SK-N-MC (cell line): Measurements from ENCODE around the gene MMP15.

ENCODE experiments used
- EZH2 ChIP-seq: fragments of 200-600 bp; sonication (generic); IDR thresholded peaks from one replicate; pipeline ENCODE4 v1.6.1; 2017; ENCODE audit warnings: antibody characterized with exemption
- FOXP2 ChIP-seq: optimal IDR thresholded peaks from 2 replicates; pipeline ENCODE3; 2011; ENCODE audit warnings: mild to moderate bottlenecking, moderate library complexity; ENCODE audit not compliant: insufficient read depth; ENCODE audit errors: extremely low read length, control extremely low read depth
- POLR2AphosphoS5 ChIP-seq: IDR thresholded peaks from 2 replicates; pipeline ENCODE4 v1.6.1; 2012; ENCODE audit warnings: mild to moderate bottlenecking, low read depth, low read length, borderline replicate concordance

DNA sequence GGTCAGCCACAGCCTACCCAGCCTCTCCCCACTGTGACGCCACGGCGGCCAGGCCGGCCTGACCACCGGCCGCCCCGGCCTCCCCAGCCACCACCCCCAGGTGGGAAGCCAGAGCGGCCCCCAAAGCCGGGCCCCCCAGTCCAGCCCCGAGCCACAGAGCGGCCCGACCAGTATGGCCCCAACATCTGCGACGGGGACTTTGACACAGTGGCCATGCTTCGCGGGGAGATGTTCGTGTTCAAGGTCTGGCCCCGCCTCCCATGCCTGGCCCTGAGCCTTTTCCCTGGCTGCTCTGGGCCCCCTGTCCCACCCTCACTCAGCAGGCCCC lies 16.0 kb downstream of the MMP15 start:
- TF ChIP-seq EZH2: no peak
- TF ChIP-seq POLR2AphosphoS5: no peak
- no peak for TF ChIP-seq FOXP2
